ENCODE results near the gene DDX50. TPM values are rescaled to one million over a fixed set of nuclear protein-coding genes. Genes with fewer than 3 reads are reported as not detected.

Gene DDX50
- total RNA-seq, 1 experiment from 2014 or later, result 37.1 TPM

GRCh38 chr10:68901105-68901927, at the start of gene DDX50 (continued):
- TF ChIP-seq USF2 (CRISPR knock-in tag; IDR thresholded peaks at IDR 0.05) (no peak), ZNF263 (CRISPR knock-in tag; IDR thresholded peaks at IDR 0.05; ENCODE audit: low read depth) (no peak), AFF4 (CRISPR knock-in tag; IDR thresholded peaks at IDR 0.05; ENCODE audit: borderline replicate concordance) (no peak), CBFB (CRISPR knock-in tag; IDR thresholded peaks at IDR 0.05; ENCODE audit: low read depth) (no peak), ZNF121 (CRISPR knock-in tag; IDR thresholded peaks at IDR 0.05) (no peak), RORB (CRISPR knock-in tag; IDR thresholded peaks at IDR 0.05) (no peak), IRF2 (CRISPR knock-in tag; IDR thresholded peaks at IDR 0.05; ENCODE audit: borderline replicate concordance, low read depth) (no peak), AR (CRISPR knock-in tag; IDR thresholded peaks at IDR 0.05) (no peak), NFATC4 (CRISPR knock-in tag; IDR thresholded peaks at IDR 0.05) (no peak), ARID4B (CRISPR knock-in tag; IDR thresholded peaks at IDR 0.05; ENCODE audit: borderline replicate concordance) (no peak; the same call in 1 of the 2 replicates), PREB (CRISPR knock-in tag; IDR thresholded peaks at IDR 0.05; ENCODE audit: borderline replicate concordance) (no peak), MLX (CRISPR knock-in tag; IDR thresholded peaks at IDR 0.05) (no peak), TCF7 (CRISPR knock-in tag; IDR thresholded peaks at IDR 0.05; ENCODE audit: low read depth) (no peak), ATF2 (CRISPR knock-in tag; IDR thresholded peaks at IDR 0.05; ENCODE audit: borderline replicate concordance, low read depth) (no peak), HMGA2 (CRISPR knock-in tag; IDR thresholded peaks at IDR 0.05) (no peak), ZNF317 (CRISPR knock-in tag; IDR thresholded peaks at IDR 0.05; ENCODE audit: borderline replicate concordance, low read depth) (no peak), GABPB1 (CRISPR knock-in tag; IDR thresholded peaks at IDR 0.05) (peak; percentile 52)

Measured in WTC11 (cell line).